Left cardiac atrium (tissue), 4 donors: ENCODE data around the gene IL33. TPM values are rescaled to one million over a fixed set of nuclear protein-coding genes. Genes with fewer than 3 reads are reported as not detected.
A peak's percentile ranks its signal among the peaks of the same experiment; 100 is the strongest.

ENCODE experiments used
- ATAC-seq, 2 donors: fragments of 200-7000 bp; cut with Tn5 transposase; one replicate each; pipeline ENCODE4 v1.9.1; 2020; ENCODE audit warnings: mild to moderate bottlenecking in 2 of 2, moderate library complexity in 2 of 2
- DNase-seq: peaks from one replicate; pipeline ENCODE4 v3.0.0-alpha.2; 2020
- intact Hi-C, 2 donors: fragments of 100-400 bp; cut with DNase I; formaldehyde crosslinking; loops; one replicate each; pipeline versions ENCODE4 v1.14.1 to v1.15.1; 2022 to 2023
- total RNA-seq, 2 donors: library from RNA; stranded (reverse); fragmentation: NEBNext Ultra II Directional; extraction: Animal tissue kit (Norgen Biotek cat#: 25700); gene quantifications; one replicate each; pipeline ENCODE4 v1.2.1, GENCODE V29; 2021
- donor health status: DM: no; HTN: yes; CAD: no.
- donor health status: DM: no; HTN: yes; CAD: no; lungs with severe emphysema.
- donor health status: DM: yes; HTN: yes; CAD: no.
- donor health status: Dilated cardiomyopathy.

Gene IL33
- total RNA-seq, 2 donors from 2014 or later: 44.3 to 50.1 TPM

DNA sequence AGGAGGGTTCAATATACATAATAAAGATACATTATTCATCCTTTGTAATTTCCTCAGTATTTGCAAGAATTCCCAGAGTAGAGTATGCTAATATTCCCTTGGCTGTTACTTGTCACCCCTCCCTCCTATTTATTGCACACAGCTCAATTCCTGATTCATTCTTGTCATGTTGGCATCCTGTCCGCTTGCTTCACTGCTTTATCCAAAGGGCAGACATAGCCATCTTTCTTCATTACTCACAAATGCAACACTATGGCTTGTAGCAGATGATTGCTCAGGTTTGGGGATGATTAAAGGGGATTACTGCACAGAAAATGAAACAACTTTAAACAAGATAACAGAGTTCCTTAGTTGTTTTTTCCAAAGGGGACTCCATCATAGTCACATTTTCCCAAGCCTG lies 1.2 kb upstream of the IL33 start:
- intact Hi-C loops: no loop called here
- peak; percentile 28 for DNase-seq
- peak in 1 of 2 donors; percentile 57 for ATAC-seq

- DNase-seq (no peak), ATAC-seq (peak; percentile 19 to 76)
- intact Hi-C loops: no loop called here
These were observed 704 bp upstream of the IL33 start for GRCh38 chr9:6214903-6215302.

DNA sequence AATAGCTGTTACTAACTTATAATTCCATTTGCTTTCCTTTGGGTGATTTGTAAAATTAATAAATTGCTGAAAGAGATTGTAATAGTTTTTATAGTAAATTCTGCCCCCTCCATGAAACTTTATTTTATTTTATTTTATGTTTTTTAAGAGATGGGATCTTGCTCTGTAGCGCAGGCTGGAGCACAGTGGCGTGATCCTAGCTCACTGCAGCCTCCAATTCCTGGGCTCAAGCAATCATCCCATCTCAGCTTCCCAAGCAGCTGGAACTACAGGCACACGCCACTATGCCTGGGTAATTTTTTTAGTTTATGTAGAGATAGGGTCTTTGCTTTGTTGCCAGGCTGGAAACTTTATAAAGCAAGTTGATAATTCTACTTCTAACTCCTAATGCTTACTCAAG lies 395 bp downstream of the IL33 start:
- no peak for DNase-seq
- intact Hi-C loops: no loop called here
- ATAC-seq: peak in 1 of 2 donors; percentile 44

DNA sequence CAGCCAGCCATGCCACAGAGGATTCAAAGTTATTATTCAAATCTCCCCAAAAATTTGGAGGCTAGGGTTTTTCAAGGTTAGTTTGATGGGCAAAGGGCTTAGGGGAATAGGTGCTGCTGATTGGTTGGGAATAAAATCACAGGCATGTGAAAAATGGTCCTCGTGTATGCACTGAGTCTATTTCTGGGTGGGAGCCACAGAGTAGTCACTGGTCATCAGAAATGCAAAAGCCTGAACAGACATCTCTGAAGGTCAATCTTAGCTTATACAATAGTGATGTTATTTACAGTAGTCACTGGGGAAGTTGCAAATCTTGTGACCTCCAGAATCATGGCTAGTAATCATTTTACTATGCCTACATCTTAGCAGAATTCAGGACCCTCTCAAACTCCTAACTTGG lies 1.3 kb downstream of the IL33 start:
- DNase-seq (no peak), ATAC-seq (no peak)
- intact Hi-C loops: no loop called here

DNA sequence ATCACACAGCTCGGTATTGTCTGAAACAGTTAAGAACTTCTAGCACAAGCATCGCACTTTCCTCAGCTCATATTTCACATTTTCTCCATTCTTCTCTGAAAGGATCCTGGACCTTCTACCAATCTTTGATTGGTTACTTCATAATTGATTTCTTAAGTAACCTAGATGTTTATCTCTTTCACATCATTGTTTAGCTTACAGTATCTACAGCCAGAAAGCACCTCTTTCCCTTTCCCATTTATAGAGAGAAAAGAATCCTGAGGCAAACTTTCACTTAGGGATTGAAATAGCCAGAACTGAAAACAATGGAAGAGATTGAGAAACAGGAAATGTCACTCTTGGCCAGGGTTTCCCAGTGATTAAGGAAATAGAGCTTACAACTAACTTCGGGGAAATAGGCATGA lies 2.5 kb downstream of the IL33 start:
- intact Hi-C loops: no loop called here
- peak in 1 of 2 donors; percentile 65 for ATAC-seq
- DNase-seq: no peak

- DNase-seq (no peak), ATAC-seq (no peak)
- intact Hi-C loops: no loop called here
These were observed 3.4 kb downstream of the IL33 start for GRCh38 chr9:6219040-6219439.

GRCh38 chr9:6219981-6220380 lies 4.4 kb downstream of the IL33 start:
- DNase-seq (no peak), ATAC-seq (no peak)
- intact Hi-C loops: no loop called here

GRCh38 chr9:6224393-6225154 lies 9.0 kb downstream of the IL33 start:
- DNase-seq: no peak
- ATAC-seq: no peak
- intact Hi-C loops: no loop called here

GRCh38 chr9:6226696-6227095 lies 11.1 kb downstream of the IL33 start:
- peak; percentile 65 to 74 for ATAC-seq
- no peak for DNase-seq

DNA sequence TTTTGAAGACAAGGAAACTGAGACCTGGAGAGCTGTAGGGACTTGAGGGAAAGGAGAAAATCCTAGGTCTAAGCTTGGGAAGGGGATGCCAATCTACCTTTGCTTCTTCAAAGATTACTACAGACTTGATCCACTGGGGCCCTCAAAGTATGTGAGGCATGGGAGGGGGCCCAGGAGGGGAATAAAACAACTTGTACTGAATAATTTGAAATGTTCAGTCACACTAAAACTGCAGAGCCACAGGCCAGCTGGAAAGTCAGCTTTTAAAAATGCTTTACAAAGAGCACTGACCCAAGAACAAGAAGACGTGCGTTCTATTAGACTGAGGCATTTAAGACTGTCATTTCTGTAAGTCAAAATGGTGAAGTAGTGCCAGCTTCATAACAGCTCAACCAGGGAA lies 13.6 kb downstream of the IL33 start:
- DNase-seq (no peak), ATAC-seq (no peak)
- intact Hi-C loops: no loop called here

More at GRCh38 chr9:6226696-6227095, 11.1 kb downstream of the IL33 start:
- intact Hi-C loops: no loop called here

DNA sequence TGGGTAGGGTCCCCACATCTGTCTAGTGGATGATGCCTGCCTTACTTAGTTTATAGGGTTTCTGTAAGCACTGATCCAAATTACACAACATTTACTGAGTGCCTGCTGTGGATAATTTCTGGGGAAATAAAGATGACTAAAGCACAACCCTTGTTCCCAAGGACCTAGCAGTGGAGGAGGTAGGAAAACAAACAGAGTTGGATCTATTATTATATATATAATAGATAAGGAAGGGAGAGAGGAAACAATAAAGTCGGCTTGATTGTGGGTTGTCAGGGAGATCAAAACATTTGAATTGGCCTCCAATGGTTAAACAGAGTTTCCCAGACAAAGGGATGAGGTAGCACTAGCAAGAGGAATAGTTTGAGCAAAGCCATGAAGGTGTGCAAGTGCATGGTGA lies 14.0 kb downstream of the IL33 start:
- DNase-seq (no peak), ATAC-seq (peak; percentile 19 to 26)
- intact Hi-C loops: no loop called here

- ATAC-seq: peak in 1 of 2 donors; percentile 32
- peak; percentile 29 for DNase-seq
These were observed 14.6 kb downstream of the IL33 start for GRCh38 chr9:6230037-6230780.

GRCh38 chr9:6232336-6232945 lies 16.8 kb downstream of the IL33 start:
- ATAC-seq: no peak
- intact Hi-C loops: no loop called here
- no peak for DNase-seq

More at GRCh38 chr9:6230037-6230780, 14.6 kb downstream of the IL33 start:
- intact Hi-C loops: no loop called here

GRCh38 chr9:6234014-6234413 lies 18.4 kb downstream of the IL33 start:
- peak in 1 of 2 donors; percentile 47 for ATAC-seq
- intact Hi-C loops: no loop called here
- DNase-seq: peak; percentile 25

GRCh38 chr9:6237267-6237666 lies 21.7 kb downstream of the IL33 start:
- DNase-seq (no peak), ATAC-seq (no peak)
- intact Hi-C loops: no loop called here

- DNase-seq (no peak), ATAC-seq (no peak)
- intact Hi-C loops: no loop called here
These were observed 23.4 kb downstream of the IL33 start for GRCh38 chr9:6239048-6239461.

DNA sequence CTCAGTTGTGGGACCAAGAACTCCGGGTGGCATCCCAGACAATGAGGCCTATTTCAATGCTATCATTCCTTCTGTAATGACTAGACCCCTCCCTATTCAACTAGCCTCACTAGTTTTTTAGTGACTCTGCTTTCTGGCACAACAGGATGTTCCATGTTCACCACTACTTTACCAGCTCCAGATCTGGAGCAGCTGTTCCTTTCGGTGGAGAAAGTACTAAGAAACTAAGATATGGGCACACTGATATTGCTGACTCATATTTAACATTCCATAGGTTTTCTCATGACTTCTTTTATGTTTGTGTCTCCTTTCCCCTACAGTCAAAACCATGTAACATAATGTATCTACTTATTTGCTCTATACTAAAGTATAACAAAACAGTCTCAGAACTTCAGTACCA lies 24.1 kb downstream of the IL33 start:
- peak in 1 of 2 donors; percentile 35 for ATAC-seq
- intact Hi-C loops: no loop called here
- no peak for DNase-seq

DNA sequence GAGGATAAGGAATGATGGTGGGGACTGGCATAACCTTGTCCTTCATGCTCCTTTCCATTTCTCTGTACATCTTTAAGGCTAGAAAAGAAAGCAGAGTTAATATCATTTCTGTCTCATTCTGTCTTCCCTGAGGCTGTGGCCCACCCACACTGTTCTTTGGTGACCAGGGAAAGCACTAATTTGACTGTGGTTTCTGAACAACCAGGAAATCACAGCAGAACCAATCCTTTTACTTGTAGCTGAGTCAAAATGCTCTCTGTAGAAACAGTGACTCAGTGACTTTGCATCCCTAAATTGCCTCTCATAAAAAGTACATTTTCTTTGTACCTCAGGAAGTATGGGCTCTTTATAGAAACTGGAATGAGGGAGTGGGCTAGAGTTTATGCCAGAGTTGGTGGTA lies 28.1 kb downstream of the IL33 start:
- ATAC-seq (no peak), DNase-seq (no peak)
- intact Hi-C loops: no loop called here

DNA sequence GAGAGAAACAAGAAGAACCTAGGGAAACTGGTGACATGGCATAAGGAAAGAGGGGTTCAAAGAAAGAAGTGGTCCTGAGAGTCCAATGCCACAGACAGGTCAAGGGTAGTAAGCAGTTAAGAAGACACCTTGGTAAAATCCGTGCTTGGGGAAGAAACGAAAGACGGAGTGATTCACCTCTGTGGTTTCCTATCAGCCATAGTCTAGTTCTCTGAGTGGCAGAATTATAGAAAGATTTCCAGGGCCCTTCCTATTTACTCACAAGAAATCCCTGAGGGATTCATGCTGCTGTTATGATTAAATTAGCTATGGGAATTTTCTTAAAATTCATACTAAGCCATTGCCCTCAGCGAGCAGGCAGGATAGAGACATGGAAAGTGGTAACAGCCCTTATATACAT lies 31.7 kb downstream of the IL33 start:
- DNase-seq: no peak
- intact Hi-C loops: no loop called here
- ATAC-seq: no peak

GRCh38 chr9:6268826-6269397 lies 53.3 kb downstream of the IL33 start:
- intact Hi-C loops: no loop called here

More at GRCh38 chr9:6268826-6269397, 53.3 kb downstream of the IL33 start:
- DNase-seq (no peak), ATAC-seq (no peak)
